Measurements from ENCODE around the gene PPFIA1. TPM values are rescaled to one million over a fixed set of nuclear protein-coding genes. Genes with fewer than 3 reads are reported as not detected.
"Not testable (repeated sequence)": the region's sequence is repeated elsewhere in the genome, so short reads cannot be mapped to it uniquely, and the experiment has no call there.

The PPFIA1 gene
- total RNA-seq, 1 donor from 2014 or later, result 41.8 TPM

GRCh38 chr11:70290361-70291065 lies 20.0 kb downstream of the PPFIA1 start:
- no peak for DNase-seq
- ATAC-seq (ENCODE audit: poor library complexity), result no peak
- intact Hi-C loops (cut with DNase I), result no loop called here

GRCh38 chr11:70292166-70292565 lies 21.7 kb downstream of the PPFIA1 start:
- DNase-seq (no peak), ATAC-seq (ENCODE audit: poor library complexity) (no peak)
- intact Hi-C loops (cut with DNase I), result no loop called here

- DNase-seq, result no peak
- peak; percentile 46 for ATAC-seq (ENCODE audit: poor library complexity)
- intact Hi-C loops (cut with DNase I), result no loop called here
Measured at GRCh38 chr11:70292863-70293262, 22.4 kb downstream of the PPFIA1 start.

GRCh38 chr11:70295166-70295565 lies 24.7 kb downstream of the PPFIA1 start:
- DNase-seq; ATAC-seq (ENCODE audit: poor library complexity); intact Hi-C loops (cut with DNase I): not testable (repeated sequence)

- intact Hi-C loops (cut with DNase I), result no loop called here
Measured at GRCh38 chr11:70296681-70297080, 26.2 kb downstream of the PPFIA1 start.

GRCh38 chr11:70297341-70297740 lies 26.9 kb downstream of the PPFIA1 start:
- intact Hi-C loops (cut with DNase I), result no loop called here
- no peak for ATAC-seq (ENCODE audit: poor library complexity)
- DNase-seq, result no peak

More at GRCh38 chr11:70296681-70297080, 26.2 kb downstream of the PPFIA1 start:
- ATAC-seq (ENCODE audit: poor library complexity), result no peak
- DNase-seq, result no peak

- DNase-seq (no peak), ATAC-seq (ENCODE audit: poor library complexity) (no peak)
- intact Hi-C loops (cut with DNase I), result no loop called here
Measured at GRCh38 chr11:70298243-70298915, 27.9 kb downstream of the PPFIA1 start.

GRCh38 chr11:70299636-70300035 lies 29.1 kb downstream of the PPFIA1 start:
- ATAC-seq (ENCODE audit: poor library complexity) (no peak), DNase-seq (no peak)

GRCh38 chr11:70301191-70301590 lies 30.7 kb downstream of the PPFIA1 start:
- ATAC-seq (ENCODE audit: poor library complexity), result no peak
- intact Hi-C loops (cut with DNase I), result no loop called here
- no peak for DNase-seq

More at GRCh38 chr11:70299636-70300035, 29.1 kb downstream of the PPFIA1 start:
- intact Hi-C loops (cut with DNase I), result no loop called here

- DNase-seq (no peak), ATAC-seq (ENCODE audit: poor library complexity) (no peak)
- intact Hi-C loops (cut with DNase I), result no loop called here
Measured at GRCh38 chr11:70301721-70302418, 31.4 kb downstream of the PPFIA1 start.

GRCh38 chr11:70302419-70302752 lies 31.9 kb downstream of the PPFIA1 start:
- ATAC-seq (ENCODE audit: poor library complexity) (no peak), DNase-seq (no peak)
- intact Hi-C loops (cut with DNase I), result no loop called here

- ATAC-seq (ENCODE audit: poor library complexity) (peak; percentile 56), DNase-seq (no peak)
- intact Hi-C loops (cut with DNase I), result no loop called here
Measured at GRCh38 chr11:70303070-70303469, 32.6 kb downstream of the PPFIA1 start.

- intact Hi-C loops (cut with DNase I), result no loop called here
- DNase-seq (no peak), ATAC-seq (ENCODE audit: poor library complexity) (no peak)
Measured at GRCh38 chr11:70304208-70304603, 33.7 kb downstream of the PPFIA1 start.

- intact Hi-C loops (cut with DNase I), result no loop called here
- ATAC-seq (ENCODE audit: poor library complexity), result no peak
- DNase-seq, result no peak
Measured at GRCh38 chr11:70305501-70305900, 35.0 kb downstream of the PPFIA1 start.

- DNase-seq (no peak), ATAC-seq (ENCODE audit: poor library complexity) (no peak)
- intact Hi-C loops (cut with DNase I), result no loop called here
Measured at GRCh38 chr11:70306586-70307033, 36.1 kb downstream of the PPFIA1 start.

GRCh38 chr11:70307176-70307575 lies 36.7 kb downstream of the PPFIA1 start:
- intact Hi-C loops (cut with DNase I), result no loop called here
- no peak for ATAC-seq (ENCODE audit: poor library complexity)
- DNase-seq, result no peak

GRCh38 chr11:70311616-70312015 lies 41.1 kb downstream of the PPFIA1 start:
- intact Hi-C loops (cut with DNase I), result no loop called here
- ATAC-seq (ENCODE audit: poor library complexity) (no peak), DNase-seq (no peak)

- ATAC-seq (ENCODE audit: poor library complexity), result peak; percentile 63
Measured at GRCh38 chr11:70312401-70313357, 42.2 kb downstream of the PPFIA1 start.

GRCh38 chr11:70313945-70314344 lies 43.5 kb downstream of the PPFIA1 start:
- ATAC-seq (ENCODE audit: poor library complexity) (no peak), DNase-seq (no peak)
- intact Hi-C loops (cut with DNase I), result no loop called here

More at GRCh38 chr11:70312401-70313357, 42.2 kb downstream of the PPFIA1 start:
- no peak for DNase-seq
- intact Hi-C loops (cut with DNase I), result no loop called here
